Loucy (cell line): Measurements from ENCODE around the gene PIP5K1C.

ENCODE experiments used
- H2AFZ ChIP-seq: fragments of 200-600 bp; sonication (generic); 2 replicates; pipeline ENCODE4 v1.6.0; 2016; ENCODE audit warnings: antibody characterized with exemption, mild to moderate bottlenecking, low read length, moderate library complexity
- H3F3A ChIP-seq: fragments of 200-600 bp; 2 replicates; pipeline ENCODE4 v1.6.0; 2016; ENCODE audit warnings: antibody characterized with exemption, low read depth, mild to moderate bottlenecking
- H3K27me3 ChIP-seq: fragments of 200-600 bp; sonication (generic); 2 replicates; pipeline ENCODE4 v1.6.1; 2014; ENCODE audit warnings: low read length, mild to moderate bottlenecking; ENCODE audit not compliant: insufficient read depth, poor library complexity, severe bottlenecking
- H3K36me3 ChIP-seq: fragments of 200-600 bp; sonication (generic); 2 replicates; pipeline ENCODE4 v1.6.1; 2016; ENCODE audit warnings: low read length; ENCODE audit not compliant: insufficient read depth
- H3K4me1 ChIP-seq: fragments of 200-600 bp; sonication (generic); 2 replicates; pipeline ENCODE4 v1.5.1; 2014; ENCODE audit warnings: low read length, mild to moderate bottlenecking; ENCODE audit not compliant: insufficient read depth, poor library complexity, severe bottlenecking
- H3K4me2 ChIP-seq: fragments of 200-600 bp; sonication (generic); 2 replicates; pipeline ENCODE4 v1.6.0; 2014; ENCODE audit warnings: antibody characterized with exemption, low read length, low read depth, mild to moderate bottlenecking; ENCODE audit not compliant: poor library complexity, severe bottlenecking
- H3K4me3 ChIP-seq: fragments of 200-600 bp; sonication (generic); 2 replicates; pipeline ENCODE4 v1.5.1; 2014; ENCODE audit warnings: low read length, mild to moderate bottlenecking, mixed read lengths; ENCODE audit not compliant: poor library complexity, severe bottlenecking
- H3K79me2 ChIP-seq: fragments of 200-600 bp; sonication (generic); 2 replicates; pipeline ENCODE4 v1.6.1; 2014; ENCODE audit warnings: low read length; ENCODE audit not compliant: insufficient read depth
- H3K9ac ChIP-seq: fragments of 200-600 bp; sonication (generic); 2 replicates; pipeline ENCODE4 v1.6.0; 2014; ENCODE audit warnings: mild to moderate bottlenecking, low read depth, low read length, moderate library complexity; ENCODE audit not compliant: poor library complexity, severe bottlenecking
- H3K9me2 ChIP-seq: fragments of 200-600 bp; sonication (generic); replicated peaks from 2 replicates; pipeline ENCODE4 v1.6.1; 2016; ENCODE audit warnings: low read depth, low read length, mixed read lengths
- H3K9me3 ChIP-seq: fragments of 200-600 bp; sonication (generic); 2 replicates; pipeline ENCODE4 v1.6.1; 2014; ENCODE audit warnings: mild to moderate bottlenecking, antibody characterized with exemption, low read length, low read depth; ENCODE audit not compliant: insufficient read depth
- H4K20me1 ChIP-seq: fragments of 200-600 bp; sonication (generic); 2 replicates; pipeline ENCODE4 v1.6.0; 2014; ENCODE audit warnings: antibody characterized with exemption, low read length, mild to moderate bottlenecking; ENCODE audit not compliant: insufficient read depth, poor library complexity, severe bottlenecking
- EZH2phosphoT487 ChIP-seq: fragments of 200-600 bp; IDR thresholded peaks from 2 replicates; pipeline ENCODE4 v1.6.1; 2018; ENCODE audit warnings: antibody characterized with exemption, mild to moderate bottlenecking, moderate library complexity, borderline replicate concordance
- TF ChIP-seq, protein P1 (sequence below): fragments of 200-600 bp; sonication (generic); conservative IDR thresholded peaks from 2 replicates; pipeline ENCODE4 v1.5.1; 2014; ENCODE audit warnings: mild to moderate bottlenecking, antibody characterized with exemption, low read length

The PIP5K1C gene

DNA sequence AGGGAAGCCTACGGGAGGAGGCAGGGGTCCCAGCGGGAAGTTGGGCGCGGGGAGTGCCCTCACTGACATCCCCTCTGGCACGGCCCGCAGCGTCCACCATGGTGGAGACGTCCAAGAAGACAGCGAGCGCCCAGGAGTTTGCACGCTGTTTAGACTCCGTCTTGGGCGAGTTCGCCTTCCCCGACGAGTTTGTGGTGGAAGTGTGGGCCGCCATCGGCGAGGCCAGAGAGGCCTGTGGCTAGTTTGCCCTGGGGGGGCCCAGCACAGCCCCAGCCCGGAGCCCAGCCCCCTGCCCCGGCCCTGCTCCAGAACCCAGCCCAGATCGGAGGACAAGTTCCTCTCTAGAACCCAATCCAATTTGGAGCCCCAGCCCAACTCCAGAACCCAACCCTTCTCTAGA is 110.3 kb downstream of the PIP5K1C start:
- H3K9ac ChIP-seq: no peak overlapping the region
- H2AFZ ChIP-seq: no peak overlapping the region
- TF ChIP-seq, protein P1, sequence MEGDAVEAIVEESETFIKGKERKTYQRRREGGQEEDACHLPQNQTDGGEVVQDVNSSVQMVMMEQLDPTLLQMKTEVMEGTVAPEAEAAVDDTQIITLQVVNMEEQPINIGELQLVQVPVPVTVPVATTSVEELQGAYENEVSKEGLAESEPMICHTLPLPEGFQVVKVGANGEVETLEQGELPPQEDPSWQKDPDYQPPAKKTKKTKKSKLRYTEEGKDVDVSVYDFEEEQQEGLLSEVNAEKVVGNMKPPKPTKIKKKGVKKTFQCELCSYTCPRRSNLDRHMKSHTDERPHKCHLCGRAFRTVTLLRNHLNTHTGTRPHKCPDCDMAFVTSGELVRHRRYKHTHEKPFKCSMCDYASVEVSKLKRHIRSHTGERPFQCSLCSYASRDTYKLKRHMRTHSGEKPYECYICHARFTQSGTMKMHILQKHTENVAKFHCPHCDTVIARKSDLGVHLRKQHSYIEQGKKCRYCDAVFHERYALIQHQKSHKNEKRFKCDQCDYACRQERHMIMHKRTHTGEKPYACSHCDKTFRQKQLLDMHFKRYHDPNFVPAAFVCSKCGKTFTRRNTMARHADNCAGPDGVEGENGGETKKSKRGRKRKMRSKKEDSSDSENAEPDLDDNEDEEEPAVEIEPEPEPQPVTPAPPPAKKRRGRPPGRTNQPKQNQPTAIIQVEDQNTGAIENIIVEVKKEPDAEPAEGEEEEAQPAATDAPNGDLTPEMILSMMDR: no peak
- no peak for TF ChIP-seq EZH2phosphoT487
- no peaks in the 10 kb centered on the region for H3K4me1 ChIP-seq
- no peaks in the 10 kb centered on the region for H4K20me1 ChIP-seq
- no peak overlapping the region for H3K4me2 ChIP-seq
- no peaks in the 10 kb centered on the region for H3K27me3 ChIP-seq
- no peaks in the 10 kb centered on the region for H3K79me2 ChIP-seq
- peaks cover 6% of the 10 kb centered on the region; the same call in 1 of the 2 replicates for H3K9me3 ChIP-seq
- no peaks in the 10 kb centered on the region for H3K36me3 ChIP-seq
- no peaks in the 10 kb centered on the region for H3K9me2 ChIP-seq
- H3F3A ChIP-seq: no peaks in the 10 kb centered on the region
- no peak overlapping the region for H3K4me3 ChIP-seq

DNA sequence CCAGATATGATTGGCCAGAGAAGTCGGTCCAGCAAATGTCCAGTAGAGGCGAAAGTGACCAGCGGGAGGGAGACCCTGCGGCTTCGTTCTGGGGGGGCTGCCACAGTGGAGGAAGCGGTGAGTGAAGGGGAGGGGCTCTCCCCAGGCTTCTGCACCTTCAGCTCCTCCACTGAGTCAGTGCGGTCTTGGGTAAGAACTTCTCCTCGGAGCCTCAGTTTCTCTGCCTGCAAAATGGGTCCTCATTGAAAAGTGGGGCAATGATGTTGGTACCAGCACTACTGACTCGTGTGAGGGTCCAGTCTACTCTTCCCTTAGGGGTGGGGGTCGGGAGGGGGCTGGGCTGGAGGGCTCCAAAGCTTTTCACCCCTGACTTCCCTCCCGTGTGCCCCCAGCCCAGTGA is 110.8 kb downstream of the PIP5K1C start:
- Histone ChIP-seq H3K4me3 (no peak overlapping the region), H3K36me3 (no peaks in the 10 kb centered on the region), H3K4me2 (no peak overlapping the region), H2AFZ (no peak overlapping the region), H3F3A (no peaks in the 10 kb centered on the region), H3K4me1 (no peaks in the 10 kb centered on the region), H3K79me2 (no peaks in the 10 kb centered on the region), H3K27me3 (no peaks in the 10 kb centered on the region), H4K20me1 (no peaks in the 10 kb centered on the region), H3K9me3 (peaks cover 6% of the 10 kb centered on the region; the same call in 1 of the 2 replicates), H3K9me2 (no peaks in the 10 kb centered on the region), H3K9ac (no peak overlapping the region)
- TF ChIP-seq EZH2phosphoT487: no peak
- TF ChIP-seq, protein P1: no peak

DNA sequence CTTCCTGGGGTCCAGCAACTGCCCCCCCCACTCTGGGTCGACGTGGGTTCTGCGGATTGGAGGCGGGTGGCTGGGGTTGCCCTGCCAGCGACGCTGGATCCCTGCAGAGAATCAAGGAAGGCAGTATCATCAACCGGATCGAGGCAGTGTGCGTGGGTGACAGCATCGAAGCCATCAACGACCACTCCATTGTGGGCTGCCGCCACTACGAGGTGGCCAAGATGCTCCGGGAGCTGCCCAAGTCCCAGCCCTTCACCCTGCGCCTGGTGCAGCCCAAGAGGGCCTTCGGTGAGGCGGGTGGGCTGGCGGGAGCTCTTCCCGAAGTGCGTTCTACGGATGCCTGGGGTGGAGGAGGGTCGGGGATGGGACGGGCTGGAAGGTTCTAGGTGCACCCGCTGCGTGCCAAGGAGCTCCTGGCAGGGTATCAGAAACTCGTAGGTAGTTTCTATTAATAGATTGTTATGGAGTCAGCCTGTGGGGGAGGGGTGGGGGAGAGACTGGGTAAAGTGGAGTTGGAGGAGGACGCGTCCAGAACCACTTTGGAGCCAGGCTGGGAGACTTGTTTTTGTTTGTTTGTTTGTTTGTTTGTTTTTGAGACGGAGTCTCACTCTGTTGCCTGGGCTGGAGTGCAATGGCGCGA is 113.4 kb downstream of the PIP5K1C start:
- H3K9me2 ChIP-seq: no peaks in the 10 kb centered on the region
- no peak overlapping the region for H3K4me3 ChIP-seq
- no peak overlapping the region for H3K4me2 ChIP-seq
- no peaks in the 10 kb centered on the region for H3K79me2 ChIP-seq
- H3K27me3 ChIP-seq: no peaks in the 10 kb centered on the region
- no peak overlapping the region for H2AFZ ChIP-seq
- peaks cover 6% of the 10 kb centered on the region; the same call in 1 of the 2 replicates for H3K9me3 ChIP-seq
- no peaks in the 10 kb centered on the region for H3F3A ChIP-seq
- TF ChIP-seq, protein P1: no peak
- no peak for TF ChIP-seq EZH2phosphoT487
- H3K9ac ChIP-seq: no peak overlapping the region
- H4K20me1 ChIP-seq: no peaks in the 10 kb centered on the region
- no peaks in the 10 kb centered on the region for H3K36me3 ChIP-seq
- no peaks in the 10 kb centered on the region for H3K4me1 ChIP-seq
